Caco-2 (cell line): ENCODE measurements around the gene EMC1. TPM values are rescaled to one million over a fixed set of nuclear protein-coding genes. Genes with fewer than 3 reads are reported as not detected.

Experiments
- BruUV-seq: library from RNA; stranded (reverse); fragments of 400-500 nt; replicated peaks from 2 replicates; lab custom pipeline; 2021; lab: Mats Ljungman, UMichigan
- CTCF ChIA-PET: fragments of 300-600 bp; sonication (Branson Sonifier 250); formaldehyde crosslinking; loops from one replicate; lab custom pipeline; 2022; ENCODE audit warnings: antibody characterized with exemption; lab: Charles Lee
- POLR2A ChIA-PET: fragments of 300-600 bp; sonication (Branson Sonifier 250); formaldehyde crosslinking; loops from one replicate; lab custom pipeline; 2022; ENCODE audit warnings: antibody characterized with exemption; lab: Charles Lee
- DNase-seq, 2 experiments: peaks; one replicate each; pipeline versions ENCODE4 v3.0.0 to v3.0.0-alpha.2; 2020 to 2022
- H3K27me3 ChIP-seq: replicated peaks from 2 replicates; pipeline ENCODE4 v1.6.0; 2011; ENCODE audit warnings: low read length; ENCODE audit not compliant: control insufficient read depth, insufficient read depth
- H3K36me3 ChIP-seq: 2 replicates; pipeline ENCODE4 v1.5.1; 2011; ENCODE audit warnings: low read length; ENCODE audit not compliant: control insufficient read depth, insufficient read depth
- H3K4me1 ChIP-seq: fragments of 250-450 bp; sonication (Bioruptor Pico); 2 replicates; pipeline ENCODE4 v1.5.1; 2020; ENCODE audit warnings: mild to moderate bottlenecking
- H3K4me3 ChIP-seq: 2 replicates; pipeline ENCODE4 v1.5.1; 2011; ENCODE audit warnings: low read depth, mild to moderate bottlenecking, control low read depth, low read length
- H3K9me3 ChIP-seq: fragments of 250-450 bp; sonication (Bioruptor Pico); 2 replicates; pipeline ENCODE4 v1.5.1; 2020; ENCODE audit warnings: mild to moderate bottlenecking, moderate library complexity
- H3K27ac Mint-ChIP-seq: one replicate; pipeline ENCODE4 v1.8.0; 2022; ENCODE audit warnings: mixed read lengths; ENCODE audit not compliant: unreplicated experiment
- H3K27me3 Mint-ChIP-seq: one replicate; pipeline ENCODE4 v1.8.0; 2022; ENCODE audit warnings: mixed read lengths; ENCODE audit not compliant: insufficient read depth, unreplicated experiment
- H3K36me3 Mint-ChIP-seq: one replicate; pipeline ENCODE4 v1.8.0; 2022; ENCODE audit warnings: mild to moderate bottlenecking, mixed read lengths; ENCODE audit not compliant: insufficient read depth, unreplicated experiment
- H3K4me1 Mint-ChIP-seq: one replicate; pipeline ENCODE4 v1.8.0; 2022; ENCODE audit warnings: low read depth, mixed read lengths; ENCODE audit not compliant: unreplicated experiment
- H3K4me3 Mint-ChIP-seq: one replicate; pipeline ENCODE4 v1.8.0; 2022; ENCODE audit warnings: mild to moderate bottlenecking, moderate library complexity, mixed read lengths; ENCODE audit not compliant: unreplicated experiment
- H3K9me3 Mint-ChIP-seq: one replicate; pipeline ENCODE4 v1.8.0; 2022; ENCODE audit warnings: mixed read lengths; ENCODE audit not compliant: unreplicated experiment
- CTCF ChIP-seq, 2 experiments: fragments of 200-600 bp in 1 of 2; IDR thresholded peaks; 1 replicate in 1 of 2; 2 replicates in 1 of 2; pipeline versions ENCODE4 v1.5.1 to v1.8.0; 2011 to 2022; ENCODE audit warnings: antibody characterized with exemption in 1 of 2, control low read depth in 1 of 2, inconsistent platforms in 1 of 2, low read depth in 1 of 2, low read length in 1 of 2, mild to moderate bottlenecking in 1 of 2, moderate library complexity in 1 of 2; ENCODE audit not compliant: insufficient read depth in 1 of 2, severe bottlenecking in 1 of 2, unreplicated experiment in 1 of 2
- intact Hi-C: fragments of 100-400 bp; cut with micrococcal nuclease; formaldehyde crosslinking; loops from one replicate; pipeline ENCODE4 v1.10.0; 2022; ENCODE audit not compliant: unreplicated experiment
- total RNA-seq: library from RNA; stranded (reverse); gene quantifications from 2 replicates; pipeline ENCODE4 v1.2.3, GENCODE V29; 2022

The EMC1 gene
- total RNA-seq, 1 experiment from 2014 or later, result 51.5 TPM

- H3K4me3 Mint-ChIP-seq, result no peak overlapping the region
- H3K4me1 ChIP-seq, result no peaks in the 10 kb centered on the region
- intact Hi-C loops, result no loop called here
- H3K36me3 ChIP-seq, result no peaks in the 10 kb centered on the region; the same call in 1 of the 2 replicates
- H3K36me3 Mint-ChIP-seq, result peaks cover 62% of the 10 kb centered on the region
- BruUV-seq, result no TSS peak
- no peak for DNase-seq
- no peak overlapping the region for H3K27ac Mint-ChIP-seq
- peaks cover 5% of the 10 kb centered on the region for H3K4me1 Mint-ChIP-seq
- ChIA-PET POLR2A (no interaction called here), CTCF (no interaction called here)
- no peak overlapping the region for H3K4me3 ChIP-seq
- H3K27me3 ChIP-seq, result no peaks in the 10 kb centered on the region
- H3K27me3 Mint-ChIP-seq, result no peaks in the 10 kb centered on the region
- no peaks in the 10 kb centered on the region for H3K9me3 Mint-ChIP-seq
- H3K9me3 ChIP-seq, result no peaks in the 10 kb centered on the region
- no peak for TF ChIP-seq CTCF (IDR thresholded peaks at IDR 0.05; ENCODE audit: insufficient read depth in 1 of 2, low read depth in 1 of 2, low read length in 1 of 2, severe bottlenecking in 1 of 2, unreplicated experiment in 1 of 2)
Measured at GRCh38 chr1:19229229-19229628, 22.1 kb downstream of the EMC1 start.

GRCh38 chr1:19222979-19223824, 28.1 kb downstream of the EMC1 start:
- Mint-ChIP-seq H3K27me3 (no peaks in the 10 kb centered on the region), H3K4me3 (no peak overlapping the region), H3K9me3 (no peaks in the 10 kb centered on the region), H3K27ac (no peak overlapping the region), H3K4me1 (peaks cover 5% of the 10 kb centered on the region), H3K36me3 (peaks cover 89% of the 10 kb centered on the region)
- CTCF ChIA-PET, result interaction anchor here (1.0 kb wide), 1 partner anchor 9 kb away, joined by 3 read pairs; no protein-coding TSS in a partner anchor
- no peak overlapping the region for H3K4me3 ChIP-seq
- no peaks in the 10 kb centered on the region for H3K9me3 ChIP-seq
- POLR2A ChIA-PET, result interaction anchor here (0.6 kb wide), 1 partner anchor 31 kb away, joined by 4 read pairs; no protein-coding TSS in a partner anchor
- no peak for TF ChIP-seq CTCF (IDR thresholded peaks at IDR 0.05; ENCODE audit: insufficient read depth in 1 of 2, low read depth in 1 of 2, low read length in 1 of 2, severe bottlenecking in 1 of 2, unreplicated experiment in 1 of 2)
- intact Hi-C loops, result no loop called here
- no peaks in the 10 kb centered on the region for H3K27me3 ChIP-seq
- BruUV-seq, result no TSS peak
- H3K4me1 ChIP-seq, result no peaks in the 10 kb centered on the region
- no peaks in the 10 kb centered on the region; the same call in 1 of the 2 replicates for H3K36me3 ChIP-seq
- no peak for DNase-seq

- peaks cover 95% of the 10 kb centered on the region for H3K36me3 Mint-ChIP-seq
- BruUV-seq, result no TSS peak
Measured at GRCh38 chr1:19222573-19222972, 28.8 kb downstream of the EMC1 start.

More at GRCh38 chr1:19222573-19222972, 28.8 kb downstream of the EMC1 start:
- intact Hi-C loops, result no loop called here
- H3K9me3 Mint-ChIP-seq, result no peaks in the 10 kb centered on the region
- no peaks in the 10 kb centered on the region; the same call in 1 of the 2 replicates for H3K36me3 ChIP-seq
- H3K4me3 Mint-ChIP-seq, result no peak overlapping the region
- H3K27me3 Mint-ChIP-seq, result no peaks in the 10 kb centered on the region
- POLR2A ChIA-PET, result no interaction called here
- no peaks in the 10 kb centered on the region for H3K4me1 ChIP-seq
- H3K27ac Mint-ChIP-seq, result no peak overlapping the region
- H3K4me1 Mint-ChIP-seq, result peaks cover 5% of the 10 kb centered on the region
- no peak for DNase-seq
- no peaks in the 10 kb centered on the region for H3K9me3 ChIP-seq
- CTCF ChIA-PET, result no interaction called here
- no peak overlapping the region for H3K4me3 ChIP-seq
- H3K27me3 ChIP-seq, result no peaks in the 10 kb centered on the region
- no peak for TF ChIP-seq CTCF (IDR thresholded peaks at IDR 0.05; ENCODE audit: insufficient read depth in 1 of 2, low read depth in 1 of 2, low read length in 1 of 2, severe bottlenecking in 1 of 2, unreplicated experiment in 1 of 2)
